ENCODE results near the gene ZNF423.

The ZNF423 gene

GRCh38 chr16:49855822-49856671, at the start of gene ZNF423:
Gene ZNF423, minus strand, starts transcription at chr16:49856112. Its CDS starts 338 bp downstream, at chr16:49855774.
- DNase-seq (ENCODE audit: low read depth in 1 of 2, low spot score in 1 of 2) = no peak
- in situ Hi-C loops (cut with HindIII; ENCODE audit: low pct_unique_long_range_greater_than_20kb, low sequenced_read_pairs) = no loop called here
- no peak for TF ChIP-seq JUND (IDR thresholded peaks at IDR 0.05; ENCODE audit: low read depth)

GRCh38 chr16:49904348-49905062, 48.6 kb upstream of the ZNF423 start:
- DNase-seq (ENCODE audit: low read depth in 1 of 2, low spot score in 1 of 2) = no peak
- no peak for TF ChIP-seq JUND (IDR thresholded peaks at IDR 0.05; ENCODE audit: low read depth)
- in situ Hi-C loops (cut with HindIII; ENCODE audit: low pct_unique_long_range_greater_than_20kb, low sequenced_read_pairs) = no loop called here

GRCh38 chr16:49902908-49903307, 47.0 kb upstream of the ZNF423 start:
- DNase-seq (ENCODE audit: low read depth in 1 of 2, low spot score in 1 of 2) = no peak
- TF ChIP-seq JUND (IDR thresholded peaks at IDR 0.05; ENCODE audit: low read depth) = no peak
- in situ Hi-C loops (cut with HindIII; ENCODE audit: low pct_unique_long_range_greater_than_20kb, low sequenced_read_pairs) = no loop called here

- in situ Hi-C loops (cut with HindIII; ENCODE audit: low pct_unique_long_range_greater_than_20kb, low sequenced_read_pairs) = no loop called here
- TF ChIP-seq JUND (IDR thresholded peaks at IDR 0.05; ENCODE audit: low read depth) = no peak
- DNase-seq (ENCODE audit: low read depth in 1 of 2, low spot score in 1 of 2) = no peak
These were observed 45.8 kb upstream of the ZNF423 start for GRCh38 chr16:49901711-49902110.

- no peak for DNase-seq (ENCODE audit: low read depth in 1 of 2, low spot score in 1 of 2)
- in situ Hi-C loops (cut with HindIII; ENCODE audit: low pct_unique_long_range_greater_than_20kb, low sequenced_read_pairs) = no loop called here
- no peak for TF ChIP-seq JUND (IDR thresholded peaks at IDR 0.05; ENCODE audit: low read depth)
These were observed 45.0 kb upstream of the ZNF423 start for GRCh38 chr16:49900875-49901274.

GRCh38 chr16:49899991-49900695, 44.2 kb upstream of the ZNF423 start:
- in situ Hi-C loops (cut with HindIII; ENCODE audit: low pct_unique_long_range_greater_than_20kb, low sequenced_read_pairs) = no loop called here
- no peak for TF ChIP-seq JUND (IDR thresholded peaks at IDR 0.05; ENCODE audit: low read depth)
- no peak for DNase-seq (ENCODE audit: low read depth in 1 of 2, low spot score in 1 of 2)

- in situ Hi-C loops (cut with HindIII; ENCODE audit: low pct_unique_long_range_greater_than_20kb, low sequenced_read_pairs) = no loop called here
- no peak for DNase-seq (ENCODE audit: low read depth in 1 of 2, low spot score in 1 of 2)
- no peak for TF ChIP-seq JUND (IDR thresholded peaks at IDR 0.05; ENCODE audit: low read depth)
These were observed 40.6 kb upstream of the ZNF423 start for GRCh38 chr16:49896447-49896964.

GRCh38 chr16:49890876-49891275, 35.0 kb upstream of the ZNF423 start:
- in situ Hi-C loops (cut with HindIII; ENCODE audit: low pct_unique_long_range_greater_than_20kb, low sequenced_read_pairs) = no loop called here
- DNase-seq (ENCODE audit: low read depth in 1 of 2, low spot score in 1 of 2) = no peak
- no peak for TF ChIP-seq JUND (IDR thresholded peaks at IDR 0.05; ENCODE audit: low read depth)

- in situ Hi-C loops (cut with HindIII; ENCODE audit: low pct_unique_long_range_greater_than_20kb, low sequenced_read_pairs) = no loop called here
- DNase-seq (ENCODE audit: low read depth in 1 of 2, low spot score in 1 of 2) = peak in 1 of 2 experiments; percentile 11
- no peak for TF ChIP-seq JUND (IDR thresholded peaks at IDR 0.05; ENCODE audit: low read depth)
These were observed 33.9 kb upstream of the ZNF423 start for GRCh38 chr16:49889725-49890397.

- no peak for DNase-seq (ENCODE audit: low read depth in 1 of 2, low spot score in 1 of 2)
- TF ChIP-seq JUND (IDR thresholded peaks at IDR 0.05; ENCODE audit: low read depth) = no peak
- in situ Hi-C loops (cut with HindIII; ENCODE audit: low pct_unique_long_range_greater_than_20kb, low sequenced_read_pairs) = no loop called here
These were observed 30.7 kb upstream of the ZNF423 start for GRCh38 chr16:49886554-49887094.

GRCh38 chr16:49884033-49885015, 28.4 kb upstream of the ZNF423 start:
- no peak for TF ChIP-seq JUND (IDR thresholded peaks at IDR 0.05; ENCODE audit: low read depth)
- DNase-seq (ENCODE audit: low read depth in 1 of 2, low spot score in 1 of 2) = peak; percentile 21 to 40
- in situ Hi-C loops (cut with HindIII; ENCODE audit: low pct_unique_long_range_greater_than_20kb, low sequenced_read_pairs) = no loop called here

Data from T47D (cell line).